Left lobe of liver (tissue), 2 donors: Measurements from ENCODE around the gene DNAJC5. TPM values are rescaled to one million over a fixed set of nuclear protein-coding genes. Genes with fewer than 3 reads are reported as not detected.

Experiments used
- ATAC-seq: fragments of 200-7000 bp; cut with Tn5 transposase; one replicate; pipeline ENCODE4 v1.9.1; 2020; ENCODE audit warnings: mild to moderate bottlenecking, moderate library complexity
- DNase-seq: peaks from one replicate; pipeline ENCODE4 v3.0.0-alpha.2; 2020; ENCODE audit warnings: low spot score
- total RNA-seq: library from RNA; stranded (reverse); gene quantifications from one replicate; pipeline ENCODE4 v1.2.1, GENCODE V29; 2021
- donor health status: DM: no; HTN: no; CAD: no; lungs with moderate emphysema.
- donor health status: DM: no; HTN: yes; CAD: no.

DNAJC5 gene
- total RNA-seq, 1 donor from 2014 or later = 17.8 TPM

GRCh38 chr20:63883201-63883593 is 11.7 kb upstream of the DNAJC5 start:
- ATAC-seq (no peak), DNase-seq (no peak)

GRCh38 chr20:63884506-63885263 is 10.2 kb upstream of the DNAJC5 start:
- ATAC-seq = peak; percentile 92

GRCh38 chr20:63885264-63886053 is 9.5 kb upstream of the DNAJC5 start:
- no peak for ATAC-seq
- DNase-seq = no peak

More at GRCh38 chr20:63884506-63885263, 10.2 kb upstream of the DNAJC5 start:
- DNase-seq = peak; percentile 91

GRCh38 chr20:63886054-63886419 is 8.9 kb upstream of the DNAJC5 start:
- ATAC-seq (no peak), DNase-seq (no peak)

GRCh38 chr20:63886921-63887320 is 8.0 kb upstream of the DNAJC5 start:
- no peak for ATAC-seq
- DNase-seq = no peak

- DNase-seq (no peak), ATAC-seq (no peak)
Observed at GRCh38 chr20:63889241-63890200, 5.4 kb upstream of the DNAJC5 start.

GRCh38 chr20:63890201-63890576 is 4.7 kb upstream of the DNAJC5 start:
- DNase-seq (no peak), ATAC-seq (no peak)

GRCh38 chr20:63890616-63891015 is 4.3 kb upstream of the DNAJC5 start:
- ATAC-seq (no peak), DNase-seq (no peak)

- ATAC-seq (no peak), DNase-seq (no peak)
Observed at GRCh38 chr20:63891061-63892002, 3.6 kb upstream of the DNAJC5 start.

GRCh38 chr20:63892402-63892801 is 2.5 kb upstream of the DNAJC5 start:
- no peak for ATAC-seq
- DNase-seq = no peak

GRCh38 chr20:63893999-63894357 is 948 bp upstream of the DNAJC5 start:
- ATAC-seq (no peak), DNase-seq (no peak)

- no peak for ATAC-seq
- no peak for DNase-seq
Observed at GRCh38 chr20:63895202-63895951, 451 bp downstream of the DNAJC5 start.

GRCh38 chr20:63895952-63896263 is 982 bp downstream of the DNAJC5 start:
- DNase-seq (no peak), ATAC-seq (no peak)

- DNase-seq (peak; percentile 76), ATAC-seq (peak; percentile 45)
Observed at GRCh38 chr20:63896264-63897105, 1.6 kb downstream of the DNAJC5 start.

GRCh38 chr20:63897978-63898561 is 3.1 kb downstream of the DNAJC5 start:
- no peak for ATAC-seq
- DNase-seq = no peak

- no peak for DNase-seq
- no peak for ATAC-seq
Observed at GRCh38 chr20:63898882-63899558, 4.1 kb downstream of the DNAJC5 start.

- no peak for DNase-seq
- ATAC-seq = no peak
Observed at GRCh38 chr20:63900413-63900812, 5.5 kb downstream of the DNAJC5 start.
